Type B pancreatic cell (in vitro differentiated cells): ENCODE measurements around the gene AVPI1. TPM values are rescaled to one million over a fixed set of nuclear protein-coding genes. Genes with fewer than 3 reads are reported as not detected.
"Not testable (repeated sequence)": the region's sequence is repeated elsewhere in the genome, so short reads cannot be mapped to it uniquely, and the experiment has no call there.

Source experiments
- DNase-seq: peaks from one replicate; pipeline ENCODE4 v3.0.0; 2021; ENCODE audit warnings: mixed read lengths; ENCODE audit not compliant: unreplicated experiment; ENCODE audit errors: extremely low spot score
- H3K27ac Mint-ChIP-seq: 2 replicates; pipeline ENCODE4 v1.8.0; 2021; ENCODE audit warnings: mild to moderate bottlenecking, mixed read lengths
- H3K27me3 Mint-ChIP-seq: 2 replicates; pipeline ENCODE4 v1.8.0; 2021; ENCODE audit warnings: mixed read lengths
- H3K36me3 Mint-ChIP-seq: 2 replicates; pipeline ENCODE4 v1.8.0; 2021; ENCODE audit warnings: mixed read lengths
- H3K4me1 Mint-ChIP-seq: one replicate; pipeline ENCODE4 v1.8.0; 2021; ENCODE audit warnings: mixed read lengths; ENCODE audit not compliant: unreplicated experiment
- H3K4me3 Mint-ChIP-seq: 2 replicates; pipeline ENCODE4 v1.8.0; 2021; ENCODE audit warnings: mild to moderate bottlenecking, mixed read lengths
- H3K9me3 Mint-ChIP-seq: 2 replicates; pipeline ENCODE4 v1.8.0; 2021; ENCODE audit warnings: mixed read lengths
- CTCF ChIP-seq: fragments of 200-600 bp; sonication (generic); conservative IDR thresholded peaks from 2 replicates; pipeline ENCODE4 v1.5.0; 2021; ENCODE audit warnings: antibody characterized with exemption, mild to moderate bottlenecking
- total RNA-seq: library from RNA; stranded (reverse); gene quantifications from 2 replicates; pipeline ENCODE4 v1.2.1, GENCODE V29; 2021; ENCODE audit warnings: low replicate concordance

Gene AVPI1
- total RNA-seq, 1 donor from 2014 or later = 7.8 TPM

- TF ChIP-seq CTCF = no peak
- no peak for DNase-seq
- Mint-ChIP-seq H3K9me3 (no peaks in the 10 kb centered on the region), H3K36me3 (peaks cover 16% of the 10 kb centered on the region), H3K4me3 (no peak overlapping the region), H3K27me3 (no peaks in the 10 kb centered on the region), H3K27ac (peak overlapping the region; percentile 25), H3K4me1 (peaks cover 20% of the 10 kb centered on the region)
Observed at GRCh38 chr10:97647556-97647955, 39.5 kb downstream of the AVPI1 start.

- Mint-ChIP-seq H3K27ac (no peak overlapping the region), H3K9me3 (no peaks in the 10 kb centered on the region), H3K27me3 (no peaks in the 10 kb centered on the region), H3K4me3 (no peak overlapping the region), H3K36me3 (peaks cover 16% of the 10 kb centered on the region), H3K4me1 (peaks cover 31% of the 10 kb centered on the region)
- TF ChIP-seq CTCF = no peak
- no peak for DNase-seq
Observed at GRCh38 chr10:97644936-97645335, 42.1 kb downstream of the AVPI1 start.

DNA sequence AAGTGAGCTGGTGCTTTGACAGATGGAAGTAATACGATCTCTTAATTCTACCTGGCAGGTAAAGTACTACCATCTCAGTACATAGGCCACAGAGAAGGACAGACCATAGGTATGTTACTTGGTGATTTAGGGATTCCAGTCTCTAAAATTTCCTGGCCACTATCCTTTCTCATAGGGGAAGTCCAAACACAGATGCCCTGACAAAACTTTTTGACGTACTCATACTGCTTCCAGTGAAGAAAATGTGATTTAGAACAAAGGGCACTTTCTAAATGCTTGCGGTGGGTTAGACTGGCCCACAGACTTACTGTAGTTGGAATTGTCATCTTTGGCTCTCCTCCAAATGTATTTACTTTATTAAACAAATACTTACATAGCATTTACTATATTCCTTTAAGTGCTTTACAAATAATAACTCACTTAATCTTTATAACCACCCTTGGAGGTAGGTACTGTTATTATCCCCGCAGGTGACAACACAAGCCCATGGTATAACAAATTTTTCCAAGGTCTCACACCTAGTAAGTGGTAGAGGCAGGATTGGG lies 43.5 kb downstream of the AVPI1 start:
- Mint-ChIP-seq H3K27ac (peak overlapping the region; percentile 13), H3K27me3 (no peaks in the 10 kb centered on the region), H3K4me3 (peak overlapping the region; percentile 74), H3K36me3 (peaks cover 16% of the 10 kb centered on the region), H3K9me3 (no peaks in the 10 kb centered on the region), H3K4me1 (peaks cover 22% of the 10 kb centered on the region)
- no peak for TF ChIP-seq CTCF
- no peak for DNase-seq

DNA sequence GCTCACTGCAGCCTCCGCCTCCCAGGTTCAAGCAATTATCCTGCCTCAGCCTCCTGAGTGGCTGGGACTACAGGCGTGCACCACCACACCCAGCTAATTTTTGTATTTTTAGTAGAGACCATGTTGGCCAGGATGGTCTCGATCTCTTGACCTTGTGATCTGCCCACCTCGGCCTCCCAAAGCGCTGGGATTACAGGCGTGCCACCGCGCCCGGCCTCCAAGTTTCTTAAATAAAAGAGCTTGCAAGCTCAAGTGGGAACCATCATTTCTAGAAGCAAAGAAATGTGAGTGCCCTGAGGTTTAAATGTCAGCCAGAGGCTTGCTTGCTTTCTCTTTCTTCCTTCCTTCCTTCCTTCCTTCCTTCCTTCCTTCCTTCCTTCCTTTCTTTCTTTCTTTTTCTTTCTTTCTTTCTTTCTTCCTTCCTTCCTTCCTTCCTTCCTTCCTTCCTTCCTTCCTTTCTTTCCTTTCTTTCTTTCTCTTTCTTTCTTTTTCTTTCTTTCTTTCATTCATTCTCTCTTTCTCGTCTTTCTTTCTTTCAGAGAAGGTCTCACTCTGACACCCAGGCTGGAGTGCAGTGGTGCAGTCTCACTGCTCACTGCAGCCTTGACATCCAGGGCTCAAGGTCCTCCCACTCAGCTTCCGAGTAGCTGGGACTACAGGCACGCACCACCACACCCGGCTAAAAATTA lies 44.4 kb downstream of the AVPI1 start:
- H3K9me3 Mint-ChIP-seq, DNase-seq, H3K27ac Mint-ChIP-seq, H3K27me3 Mint-ChIP-seq: not testable (repeated sequence)
- Mint-ChIP-seq H3K4me3 (peak overlapping the region; percentile 99), H3K36me3 (peaks cover 16% of the 10 kb centered on the region), H3K4me1 (peaks cover 20% of the 10 kb centered on the region)

DNA sequence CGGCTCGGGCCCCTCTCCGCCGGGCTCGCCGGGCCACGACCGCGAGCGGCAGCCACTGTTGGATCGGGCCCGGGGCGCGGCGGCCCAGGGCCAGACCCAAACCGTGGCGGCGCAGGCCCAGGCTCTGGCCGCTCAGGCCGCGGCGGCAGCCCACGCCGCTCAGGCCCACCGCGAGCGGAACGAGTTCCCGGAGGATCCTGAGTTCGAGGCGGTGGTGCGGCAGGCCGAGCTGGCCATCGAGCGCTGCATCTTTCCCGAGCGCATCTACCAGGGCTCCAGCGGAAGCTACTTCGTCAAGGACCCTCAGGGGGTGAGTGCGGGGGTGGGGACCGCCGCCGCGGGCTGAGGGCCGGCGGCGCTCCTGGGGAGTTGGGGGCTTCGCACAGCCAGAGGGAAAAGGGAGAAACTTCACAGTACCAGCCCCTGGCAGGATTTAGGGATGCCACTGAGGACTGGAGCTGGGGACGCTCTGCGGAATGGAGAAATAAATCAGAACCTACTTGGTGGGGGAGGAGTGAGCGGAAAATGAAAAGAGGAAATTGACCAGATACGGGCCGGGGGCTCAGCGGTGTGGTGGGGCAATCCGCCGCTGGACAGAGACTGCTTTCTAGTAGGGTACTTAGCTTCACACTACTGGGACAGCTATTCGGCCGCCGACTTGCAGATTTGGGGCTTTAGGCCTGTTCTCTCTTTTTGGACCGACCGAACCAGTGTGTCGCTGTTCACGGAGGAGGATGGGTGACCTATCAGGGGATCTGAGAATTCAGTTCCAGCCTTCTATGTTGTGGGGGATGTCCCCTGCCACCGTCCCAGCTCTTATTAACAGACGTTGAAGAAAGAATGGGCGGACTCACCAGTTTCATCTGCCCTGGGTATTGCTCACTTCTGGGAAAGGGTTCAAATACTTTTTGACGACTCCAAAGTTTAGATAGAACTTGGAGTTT lies 45.9 kb downstream of the AVPI1 start:
- no peaks in the 10 kb centered on the region for H3K27me3 Mint-ChIP-seq
- H3K4me3 Mint-ChIP-seq = peak overlapping the region; percentile 99
- peaks cover 20% of the 10 kb centered on the region for H3K4me1 Mint-ChIP-seq
- TF ChIP-seq CTCF = no peak
- peaks cover 12% of the 10 kb centered on the region for H3K36me3 Mint-ChIP-seq
- no peaks in the 10 kb centered on the region for H3K9me3 Mint-ChIP-seq
- H3K27ac Mint-ChIP-seq = peak overlapping the region; percentile 96
- peak; percentile 72 for DNase-seq
